HG03575 (cell line): ENCODE results near the gene INPP5D.
"Not testable (repeated sequence)": the region's sequence is repeated elsewhere in the genome, so short reads cannot be mapped to it uniquely, and the experiment has no call there.

Experiments used
- ATAC-seq: cut with Tn5 transposase; IDR thresholded peaks from one replicate; pipeline ENCODE4 v1.9.1; 2021; ENCODE audit not compliant: unreplicated experiment, insufficient number of reproducible peaks, low FRiP score; ENCODE audit errors: extremely low read depth

The INPP5D gene

GRCh38 chr2:233107011-233107410, 46.9 kb downstream of the INPP5D start:
- ATAC-seq, result no peak

GRCh38 chr2:233107831-233108300, 47.7 kb downstream of the INPP5D start:
- no peak for ATAC-seq

DNA sequence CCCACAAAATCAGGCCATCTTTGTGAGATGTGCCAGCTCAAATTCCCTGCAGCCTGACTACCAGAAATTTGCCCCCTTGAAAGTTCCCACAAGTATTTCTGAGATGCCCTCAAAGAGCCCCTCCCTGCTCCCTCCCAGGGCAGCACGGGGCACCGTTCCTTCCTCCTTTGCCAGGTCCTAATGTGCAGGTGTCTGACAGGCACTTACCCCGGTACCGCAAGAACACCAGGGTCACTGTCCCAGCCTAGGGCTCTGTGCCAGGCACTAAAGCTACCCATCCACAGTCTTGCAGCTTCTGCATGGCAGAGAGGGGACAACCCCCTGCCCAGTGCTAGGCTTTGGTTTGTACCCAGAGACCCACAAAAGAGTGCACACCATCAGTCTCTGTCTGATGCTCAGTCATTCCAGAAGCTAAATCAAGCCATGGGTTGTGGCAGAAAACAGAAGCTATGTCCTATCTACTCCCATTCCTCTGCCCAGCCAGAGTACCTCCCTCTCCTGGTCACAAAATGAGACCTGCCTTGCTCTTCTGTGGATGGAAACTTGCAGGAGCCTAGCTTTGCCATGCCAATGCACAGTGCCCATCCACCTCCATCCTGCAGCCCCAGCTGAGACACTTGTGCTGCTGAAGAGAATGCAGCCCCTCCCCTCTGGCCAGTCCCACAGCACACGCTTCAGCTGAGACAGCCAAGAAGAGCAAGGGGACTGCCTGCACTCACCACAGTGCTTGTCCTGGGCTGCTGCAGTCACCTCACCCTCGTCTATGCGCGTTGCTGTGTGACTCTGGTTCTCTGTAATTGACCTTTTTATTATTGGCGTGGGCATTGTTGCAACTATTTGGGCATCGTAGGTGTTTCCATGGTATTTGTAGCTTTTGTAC, 48.7 kb downstream of the INPP5D start:
- no peak for ATAC-seq

DNA sequence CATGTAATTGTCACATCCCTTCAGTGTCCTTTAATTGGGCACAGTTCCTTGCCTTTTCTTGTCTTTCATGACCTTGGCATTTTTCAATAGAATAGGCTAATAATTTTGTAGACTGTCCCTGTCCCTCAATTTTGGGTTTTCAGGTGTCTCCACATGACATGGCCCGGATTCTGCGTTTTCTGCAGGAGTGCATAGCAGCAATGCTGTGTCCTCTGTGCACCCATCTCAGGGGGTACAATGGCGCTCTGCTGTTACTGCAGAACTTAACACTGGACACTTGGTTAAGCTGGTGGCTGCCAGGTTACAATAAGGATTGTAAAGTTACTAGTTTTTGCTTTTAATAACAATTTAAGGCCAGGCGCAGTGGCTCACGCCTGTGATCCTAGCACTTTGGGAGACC, 51.3 kb downstream of the INPP5D start:
- no peak for ATAC-seq

- no peak for ATAC-seq
These were observed 52.2 kb downstream of the INPP5D start for GRCh38 chr2:233112329-233112728.

DNA sequence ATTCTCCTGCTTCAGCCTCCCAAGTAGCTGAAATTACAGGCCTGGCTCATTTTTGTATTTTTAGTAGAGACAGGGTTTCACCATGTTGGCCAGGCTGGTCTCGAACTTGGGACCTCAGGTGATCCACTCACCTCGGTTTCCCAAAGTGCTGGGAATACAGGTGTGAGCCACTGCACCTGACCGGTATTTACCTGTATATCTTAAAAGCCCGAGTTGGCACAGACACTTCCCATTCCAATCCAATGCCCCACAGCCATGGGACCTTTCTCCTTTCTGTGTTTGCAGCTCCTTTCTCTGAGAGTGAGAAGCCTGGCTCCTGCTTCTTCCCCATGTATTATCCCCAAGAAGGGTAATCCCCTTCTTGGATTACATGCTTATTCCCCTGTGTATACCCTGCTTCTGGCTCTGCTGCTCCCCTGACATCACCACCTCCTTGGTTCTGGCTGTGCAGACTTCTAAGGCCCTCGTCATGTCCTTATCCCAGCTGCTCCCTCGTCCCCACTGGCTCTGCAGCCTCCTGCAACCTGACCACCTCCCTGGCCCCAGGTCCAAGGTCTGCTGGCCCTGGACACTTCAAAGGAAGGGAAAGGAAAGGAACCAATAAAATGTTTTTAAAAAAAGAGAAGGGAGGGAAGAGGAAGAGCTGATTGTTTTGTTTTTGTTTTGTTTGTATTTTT, 52.8 kb downstream of the INPP5D start:
- no peak for ATAC-seq

DNA sequence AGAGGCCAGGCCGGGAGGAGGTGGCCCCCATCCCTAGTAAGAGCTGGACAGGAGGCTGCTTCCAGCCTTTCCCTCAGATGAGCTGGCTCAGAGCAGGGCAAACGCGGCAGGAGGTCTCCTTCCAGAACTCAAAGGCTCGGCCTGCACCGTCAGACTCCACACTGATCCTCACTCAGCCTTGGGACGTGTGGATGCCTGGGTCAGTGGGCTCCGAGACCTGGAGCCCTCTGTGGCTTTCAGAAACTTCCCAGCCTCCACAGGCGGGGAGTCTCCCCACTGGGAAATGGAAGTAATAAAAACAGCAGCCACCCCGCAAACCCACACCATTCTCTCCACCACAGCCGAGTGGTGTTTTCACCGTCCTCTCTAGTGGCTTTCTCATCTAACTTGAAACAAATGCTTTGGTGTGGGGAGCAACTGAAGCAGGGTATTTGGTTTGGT, 54.3 kb downstream of the INPP5D start:
- ATAC-seq, result no peak

DNA sequence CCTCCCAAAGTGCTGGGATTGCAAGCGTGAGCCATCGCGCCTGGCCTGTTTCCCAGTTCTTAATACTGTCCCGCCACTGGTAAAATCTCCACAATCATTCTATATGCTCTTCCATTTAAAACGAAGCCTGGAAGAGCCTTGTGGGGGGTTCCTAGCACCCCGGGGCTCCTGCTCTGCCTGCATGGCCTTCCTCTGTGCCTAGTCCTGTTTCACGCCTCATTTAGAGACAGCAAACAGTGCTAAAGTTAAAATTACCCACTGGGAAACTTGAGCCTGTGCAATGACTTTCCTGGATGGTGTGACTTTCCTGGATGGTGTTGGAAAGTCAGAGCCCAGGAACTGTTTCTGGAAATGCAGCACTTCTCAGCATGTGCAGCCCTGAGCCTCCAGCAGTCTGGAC, 55.0 kb downstream of the INPP5D start:
- no peak for ATAC-seq

DNA sequence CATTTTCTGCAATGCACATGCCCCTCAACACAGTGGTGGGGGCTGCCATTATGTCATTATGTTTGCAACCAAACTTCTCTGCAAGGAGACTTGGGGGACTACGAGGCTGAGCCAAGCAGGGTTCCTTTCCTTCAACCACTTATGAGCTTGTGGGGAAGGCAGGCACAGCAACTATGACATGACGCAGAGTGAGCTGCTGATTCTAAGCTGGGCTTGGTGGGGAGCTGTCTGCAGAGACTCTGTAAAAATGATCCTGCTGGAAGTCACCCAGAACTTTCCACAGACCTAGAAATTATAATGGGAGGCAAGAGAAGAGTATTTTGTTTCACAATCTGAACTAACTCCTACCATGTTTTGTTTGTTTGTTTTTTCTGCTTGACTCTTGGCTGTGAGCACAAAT, 55.6 kb downstream of the INPP5D start:
- no peak for ATAC-seq

GRCh38 chr2:233116946-233117345, 56.8 kb downstream of the INPP5D start:
- ATAC-seq, result no peak

GRCh38 chr2:233117351-233117750, 57.2 kb downstream of the INPP5D start:
- no peak for ATAC-seq

DNA sequence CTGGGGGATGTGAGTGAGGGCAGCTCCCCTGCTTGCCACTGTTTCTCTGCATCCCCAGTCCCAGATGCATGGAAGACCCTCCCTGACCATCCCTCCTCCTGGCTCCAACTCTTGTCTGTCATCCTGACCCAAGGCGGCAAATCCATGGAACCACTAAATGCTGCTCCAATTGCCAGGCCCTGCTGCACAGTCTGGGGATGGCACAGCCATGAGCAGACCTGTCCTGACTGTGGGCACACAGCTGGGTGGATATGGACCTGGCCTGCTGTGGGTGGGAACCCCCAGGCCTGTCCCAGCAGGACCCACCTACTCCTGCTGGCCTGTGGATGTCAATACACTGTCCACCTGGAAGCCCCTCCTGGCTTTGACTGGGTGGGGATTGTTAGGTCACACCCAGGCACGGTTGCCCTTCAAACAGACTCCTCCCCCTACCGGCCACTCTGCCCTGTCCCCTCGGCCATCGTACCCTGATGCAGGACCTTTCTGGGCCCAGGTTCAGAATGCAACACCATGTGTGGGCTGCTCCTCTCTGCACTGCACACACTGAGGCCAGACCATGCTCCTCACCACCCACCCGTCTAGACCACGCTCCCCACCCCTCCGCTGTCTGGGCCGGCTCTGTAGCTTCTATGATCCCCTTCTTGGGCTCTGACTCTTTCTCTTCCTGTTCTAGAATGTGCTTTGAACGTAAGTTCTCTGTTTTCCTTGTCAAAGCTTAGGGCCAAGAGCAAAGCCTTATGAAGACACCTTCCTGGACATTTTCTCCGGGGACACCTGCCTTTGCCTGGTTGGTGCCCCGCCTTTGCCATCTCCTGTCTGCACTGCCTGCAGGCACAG, 57.9 kb downstream of the INPP5D start:
- no peak for ATAC-seq

DNA sequence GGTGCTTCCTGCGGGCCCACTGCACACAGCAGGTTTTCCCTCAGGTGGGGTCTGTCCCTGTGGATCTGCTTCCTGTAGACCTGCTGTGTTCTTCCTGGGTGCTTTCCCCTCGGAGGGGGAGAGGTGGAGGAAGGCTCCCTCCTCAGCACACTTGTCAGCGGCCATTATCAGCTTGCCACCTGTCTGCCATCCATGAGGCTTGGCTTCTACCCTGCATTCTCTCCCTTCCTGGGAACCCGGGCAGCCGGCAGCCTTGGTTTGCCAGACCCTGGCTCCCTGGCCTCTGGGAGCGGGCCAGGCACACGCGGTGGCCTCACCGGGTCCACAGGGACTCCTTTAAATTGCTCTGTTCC, 58.5 kb downstream of the INPP5D start:
- no peak for ATAC-seq

DNA sequence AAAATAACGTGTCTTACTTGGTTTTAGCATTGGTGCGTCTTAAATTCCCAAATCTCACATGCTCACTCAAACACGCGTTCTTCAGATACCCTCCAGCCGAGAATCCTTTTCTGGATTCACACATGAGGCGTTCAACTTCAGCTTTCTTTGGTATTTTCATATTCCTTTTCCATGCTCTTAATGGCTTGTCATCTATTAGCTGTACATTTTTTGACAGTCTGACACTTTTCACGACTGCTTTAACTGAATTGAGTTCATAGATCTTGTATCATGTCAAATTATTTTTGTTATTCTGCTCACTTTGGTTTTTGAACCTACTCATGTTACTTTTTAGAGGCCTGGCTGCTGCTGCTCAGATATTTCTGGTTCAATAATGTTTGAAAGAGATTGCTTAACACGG, 59.0 kb downstream of the INPP5D start:
- ATAC-seq, result no peak

DNA sequence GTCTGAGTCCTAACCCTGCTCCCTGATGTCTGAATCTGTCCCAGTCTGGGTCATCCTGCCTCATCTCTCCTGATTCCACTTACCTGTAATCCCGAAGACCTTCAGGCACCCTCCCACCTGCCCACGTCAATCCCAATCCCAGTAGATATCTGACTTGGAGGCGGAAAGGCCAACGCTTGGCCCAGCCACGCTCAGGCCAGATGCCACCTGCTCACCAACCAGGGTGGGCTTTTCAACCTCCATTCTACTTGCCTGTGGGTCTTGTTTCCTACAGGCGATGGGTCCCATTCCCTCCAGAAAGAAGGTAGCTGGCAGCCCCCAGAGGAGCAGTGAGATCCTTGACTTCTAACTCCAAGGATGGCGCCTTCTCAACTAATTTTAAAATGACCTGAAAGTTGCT, 59.7 kb downstream of the INPP5D start:
- no peak for ATAC-seq

- no peak for ATAC-seq
These were observed 60.3 kb downstream of the INPP5D start for GRCh38 chr2:233120459-233120858.

GRCh38 chr2:233121856-233122255, 61.7 kb downstream of the INPP5D start:
- no peak for ATAC-seq

DNA sequence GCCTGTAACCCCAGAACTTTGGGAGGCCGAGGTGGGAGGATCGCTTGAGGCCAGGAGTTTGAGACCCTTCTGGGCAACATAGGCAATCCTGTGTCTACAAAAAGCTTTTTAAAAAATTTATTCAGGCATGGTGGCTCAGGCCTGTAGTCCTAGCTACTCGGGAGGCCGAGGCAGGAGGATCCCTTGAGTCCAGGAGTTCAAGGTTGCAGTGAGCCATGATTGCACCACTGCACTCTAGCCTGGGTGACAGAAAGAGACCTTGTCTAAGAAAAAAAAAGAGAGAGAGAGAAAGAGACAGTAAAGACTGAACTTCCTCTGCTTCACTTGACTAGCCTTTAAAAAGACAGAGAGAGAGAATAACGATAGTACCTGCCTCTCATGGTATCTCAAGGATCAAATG, 62.4 kb downstream of the INPP5D start:
- ATAC-seq, result no peak

GRCh38 chr2:233123576-233123975, 63.4 kb downstream of the INPP5D start:
- not testable (repeated sequence) for ATAC-seq
